ENCODE results near the gene IGIP.

Gene IGIP

DNA sequence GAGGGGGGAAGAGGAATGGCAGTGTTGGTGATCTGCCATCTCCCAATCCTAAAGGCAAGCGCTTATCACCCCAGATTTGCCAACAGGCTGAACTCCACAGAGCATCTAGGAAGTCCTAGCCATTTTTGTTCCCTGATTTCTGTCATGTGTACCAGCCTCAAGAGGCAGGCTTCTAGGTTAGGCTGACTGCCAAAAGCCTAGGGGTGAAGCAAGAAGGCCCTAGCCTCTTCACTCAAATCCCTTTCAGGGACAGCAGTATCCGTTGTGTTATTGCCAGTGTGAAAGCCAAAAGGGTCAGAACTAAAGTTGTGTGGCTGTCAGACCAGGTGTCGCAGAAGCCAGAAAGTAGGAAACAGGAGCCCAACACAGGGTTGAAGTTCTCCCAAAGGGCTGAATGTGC is 14.7 kb downstream of the IGIP start:
- in situ Hi-C loops (cut with MboI; ENCODE audit: low sequenced_read_pairs), result no loop called here

GRCh38 chr5:140141241-140141640 is 15.5 kb downstream of the IGIP start:
- in situ Hi-C loops (cut with MboI; ENCODE audit: low sequenced_read_pairs), result no loop called here

DNA sequence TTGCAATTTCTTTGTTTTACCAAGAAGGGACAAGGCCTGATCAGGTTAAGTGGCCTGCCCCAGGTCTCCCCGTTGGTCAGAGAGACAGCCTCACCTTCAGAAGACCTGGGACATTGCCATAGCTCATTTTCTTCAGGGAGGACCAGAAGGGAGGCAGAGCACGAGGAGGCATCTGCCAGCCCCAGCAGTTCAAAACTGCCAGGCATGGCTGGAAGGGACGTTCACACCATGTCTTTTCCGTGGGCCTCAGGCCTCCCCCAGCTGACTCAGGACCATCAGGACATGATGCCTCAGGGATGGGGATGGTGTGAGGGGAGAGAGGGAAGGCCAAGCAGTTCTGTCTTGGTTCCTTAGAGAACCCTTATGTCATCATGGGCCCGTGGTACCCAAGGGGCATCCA is 16.5 kb downstream of the IGIP start:
- in situ Hi-C loops (cut with MboI; ENCODE audit: low sequenced_read_pairs), result no loop called here

- in situ Hi-C loops (cut with MboI; ENCODE audit: low sequenced_read_pairs), result no loop called here
These were observed 17.1 kb downstream of the IGIP start for GRCh38 chr5:140142856-140143255.

- in situ Hi-C loops (cut with MboI; ENCODE audit: low sequenced_read_pairs), result no loop called here
These were observed 18.0 kb downstream of the IGIP start for GRCh38 chr5:140143521-140144258.

DNA sequence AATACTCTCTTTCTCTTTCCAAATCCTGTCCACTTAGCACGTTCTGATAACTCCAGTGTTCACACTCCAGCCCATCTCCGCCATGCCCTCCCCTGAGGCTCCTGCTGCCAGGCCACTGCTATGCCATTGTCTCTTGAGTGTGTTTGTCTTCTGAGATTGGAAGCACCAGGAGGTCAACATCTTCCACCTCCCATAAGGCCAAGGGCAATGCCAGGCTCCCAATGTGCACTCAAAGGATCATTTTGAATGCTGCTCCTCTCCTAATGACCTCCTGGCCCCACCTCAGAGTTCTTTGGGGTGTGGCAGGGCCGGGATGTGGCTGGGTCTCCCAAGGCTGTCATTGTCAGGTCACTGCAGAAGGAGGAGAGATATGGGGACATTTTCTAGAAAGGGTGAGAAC is 19.5 kb downstream of the IGIP start:
- in situ Hi-C loops (cut with MboI; ENCODE audit: low sequenced_read_pairs), result no loop called here

DNA sequence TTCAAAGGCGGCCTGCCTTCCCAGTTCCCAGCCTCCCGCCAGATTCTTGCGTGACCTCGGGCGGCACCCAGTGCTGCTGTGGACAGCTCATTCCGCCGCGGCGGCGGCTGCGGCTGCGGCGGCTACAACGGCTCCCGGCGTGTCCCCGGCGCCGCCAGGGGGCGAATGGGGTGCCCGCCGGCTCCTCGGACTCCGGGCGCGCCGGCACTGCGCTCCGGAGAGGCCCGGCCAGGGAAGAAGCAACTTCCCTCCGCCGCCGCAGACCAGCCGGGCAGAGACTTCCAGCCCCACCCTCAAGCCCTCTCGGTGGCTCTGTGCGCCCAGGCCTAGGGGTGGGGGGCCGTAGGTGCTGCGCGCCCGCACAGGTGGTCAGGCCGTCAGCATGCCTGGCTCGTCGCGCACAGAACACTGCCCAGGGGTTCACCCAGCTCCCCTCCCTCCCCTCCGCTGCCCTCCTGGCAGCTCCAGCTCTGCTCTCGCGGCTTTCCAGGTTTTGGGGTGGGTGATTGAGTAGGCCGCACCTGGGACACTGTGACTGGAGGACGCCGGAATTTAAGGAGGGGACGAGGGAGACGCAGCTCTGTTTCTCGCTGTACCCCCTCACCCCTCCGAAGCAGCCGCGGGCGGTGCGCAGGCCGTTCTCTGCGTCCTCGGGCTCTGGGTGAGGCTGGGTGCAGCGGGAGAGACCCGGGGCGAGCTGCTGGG is 20.2 kb downstream of the IGIP start:
- in situ Hi-C loops (cut with MboI; ENCODE audit: low sequenced_read_pairs), result no loop called here

GRCh38 chr5:140146523-140146842 is 20.7 kb downstream of the IGIP start:
- in situ Hi-C loops (cut with MboI; ENCODE audit: low sequenced_read_pairs), result no loop called here

GRCh38 chr5:140147460-140147859 is 21.7 kb downstream of the IGIP start:
- in situ Hi-C loops (cut with MboI; ENCODE audit: low sequenced_read_pairs), result no loop called here

DNA sequence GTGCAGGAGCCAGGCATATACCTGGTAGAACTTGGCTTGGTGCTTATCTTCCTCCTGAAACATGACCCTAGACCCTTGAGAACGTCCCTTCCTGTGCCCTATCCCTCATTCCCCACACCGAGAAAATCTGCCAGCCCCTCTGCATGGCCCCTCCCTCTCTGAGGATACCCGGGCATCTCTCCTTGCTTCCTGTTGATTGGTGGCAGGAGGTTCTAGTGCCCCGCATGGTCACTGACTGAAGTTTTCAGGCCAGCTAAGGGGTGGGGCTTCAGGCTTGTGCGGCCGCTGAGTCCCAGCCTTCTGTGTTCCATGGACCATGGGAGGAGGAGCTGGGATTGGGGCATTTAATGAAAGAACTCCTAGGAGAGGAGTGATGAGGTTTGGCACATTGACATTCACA is 22.8 kb downstream of the IGIP start:
- in situ Hi-C loops (cut with MboI; ENCODE audit: low sequenced_read_pairs), result no loop called here

- in situ Hi-C loops (cut with MboI; ENCODE audit: low sequenced_read_pairs), result loop anchor here (25.0 kb wide), 2 partner anchors 88 to 363 kb away; partner anchors contain the start of gene PSD2
These were observed 24.5 kb downstream of the IGIP start for GRCh38 chr5:140150201-140150600.

DNA sequence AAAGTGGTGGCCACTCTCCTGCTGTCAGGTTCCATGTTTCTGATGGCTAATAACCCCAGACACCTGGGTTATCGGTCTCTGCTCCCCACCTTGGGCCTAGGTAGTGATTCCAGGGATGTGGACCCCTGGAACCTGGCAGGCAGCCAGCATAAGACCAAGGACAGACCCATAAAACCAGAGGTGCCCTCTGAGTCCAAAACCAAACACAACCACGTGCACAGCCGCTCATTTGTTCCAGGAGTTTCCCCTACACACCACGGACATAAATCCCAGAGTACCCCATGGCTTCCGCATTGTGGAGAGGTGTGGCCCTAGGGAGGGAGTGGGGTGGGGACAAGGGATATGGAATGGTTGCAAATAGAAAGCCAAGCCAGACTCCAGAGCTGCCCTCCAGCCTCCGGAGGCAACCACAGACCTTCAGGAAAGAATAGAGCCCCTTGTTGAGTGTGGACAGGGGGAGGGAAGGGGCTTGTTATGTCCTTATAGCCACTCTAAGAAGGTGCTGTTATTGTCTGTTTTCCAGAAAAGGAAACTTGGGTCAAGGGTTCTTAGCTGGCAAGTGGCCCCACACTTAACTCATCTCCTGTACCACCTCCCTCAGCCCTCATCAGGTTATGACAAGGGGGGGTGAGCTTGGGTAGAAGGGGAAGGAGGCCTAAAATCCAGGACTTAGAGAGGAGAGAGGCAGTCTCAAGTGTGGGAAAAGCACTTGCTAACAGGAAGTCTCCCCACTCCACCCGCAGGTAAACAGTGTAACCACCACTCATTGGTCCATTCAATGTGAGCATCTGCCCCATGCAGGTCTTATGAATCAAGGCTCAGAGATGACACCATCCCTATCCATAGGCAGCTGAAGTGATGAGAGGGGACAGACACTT is 25.6 kb downstream of the IGIP start:
- in situ Hi-C loops (cut with MboI; ENCODE audit: low sequenced_read_pairs), result loop anchor here (25.0 kb wide), 2 partner anchors 89 to 364 kb away; partner anchors contain the start of gene PSD2

DNA sequence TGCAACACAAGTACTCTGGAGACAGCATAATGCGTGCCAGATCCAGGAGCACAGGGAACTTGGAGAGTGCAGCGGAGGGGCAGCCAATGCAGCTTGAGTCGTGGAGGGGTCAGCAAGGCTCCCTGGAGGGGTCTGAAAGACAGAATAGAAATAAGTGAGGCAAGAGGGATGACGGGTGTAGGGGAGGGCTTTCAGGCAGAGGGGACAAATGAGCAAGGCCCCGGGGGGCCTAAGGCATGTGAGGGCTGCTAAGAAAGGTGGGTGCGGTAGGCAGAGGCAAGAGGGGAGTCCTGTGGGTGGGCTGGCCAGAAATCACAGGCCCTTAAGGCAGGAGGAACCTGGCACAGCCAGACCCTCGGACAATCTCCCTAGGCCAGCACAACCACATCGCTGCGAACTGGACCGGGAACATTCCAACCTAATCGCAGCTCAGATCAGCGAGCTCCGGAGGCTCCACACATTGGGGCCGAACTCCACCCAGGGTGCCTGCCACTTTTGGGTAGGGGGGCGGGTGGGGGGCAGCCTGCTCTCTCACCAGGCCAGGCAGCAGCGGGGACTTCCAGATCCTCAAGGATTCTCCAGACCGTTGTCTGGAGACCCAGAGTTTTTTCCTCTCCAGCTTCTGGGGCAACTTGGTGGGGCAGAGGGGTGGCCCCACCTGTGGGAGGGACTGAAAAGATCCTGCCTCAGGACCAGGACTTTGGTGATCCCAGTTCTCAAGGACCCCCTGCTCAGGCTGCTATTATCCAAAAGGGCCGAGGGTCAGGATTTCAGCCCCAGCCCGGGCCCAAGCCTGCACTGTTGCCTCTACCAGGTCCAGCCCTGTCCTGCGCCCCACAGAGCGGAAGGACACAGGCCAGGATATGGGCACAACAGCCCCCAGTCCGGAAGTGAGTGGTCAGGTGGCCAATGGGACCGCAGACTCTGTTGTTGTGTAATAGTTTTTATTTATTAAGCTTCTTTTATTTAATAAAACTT is 26.6 kb downstream of the IGIP start:
- in situ Hi-C loops (cut with MboI; ENCODE audit: low sequenced_read_pairs), result loop anchor here (25.0 kb wide), 2 partner anchors 90 to 365 kb away; partner anchors contain the start of gene PSD2

GRCh38 chr5:140153255-140153654 is 27.5 kb downstream of the IGIP start:
- in situ Hi-C loops (cut with MboI; ENCODE audit: low sequenced_read_pairs), result loop anchor here (25.0 kb wide), 2 partner anchors 91 to 366 kb away; partner anchors contain the start of gene PSD2

DNA sequence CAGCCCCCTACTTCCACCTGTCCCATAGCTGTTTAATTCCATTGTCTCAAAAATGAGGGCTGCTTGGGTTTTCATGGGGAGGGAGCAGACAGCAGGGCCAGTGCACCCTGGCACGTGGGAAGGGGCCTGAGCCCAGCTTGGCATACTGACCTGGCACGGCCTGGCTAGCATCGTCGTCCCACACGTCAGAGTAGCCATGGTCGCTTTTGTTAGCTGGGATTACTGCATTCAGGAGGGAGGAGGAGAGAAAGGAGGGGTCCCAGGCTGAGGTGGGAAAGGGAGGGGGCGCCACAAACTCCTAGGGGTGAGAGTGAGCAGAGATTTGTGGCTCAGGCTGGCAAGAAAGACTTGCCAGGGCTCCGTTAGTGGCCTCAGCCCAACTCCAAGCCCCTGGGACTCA is 28.2 kb downstream of the IGIP start:
- in situ Hi-C loops (cut with MboI; ENCODE audit: low sequenced_read_pairs), result loop anchor here (25.0 kb wide), 2 partner anchors 92 to 367 kb away; partner anchors contain the start of gene PSD2

DNA sequence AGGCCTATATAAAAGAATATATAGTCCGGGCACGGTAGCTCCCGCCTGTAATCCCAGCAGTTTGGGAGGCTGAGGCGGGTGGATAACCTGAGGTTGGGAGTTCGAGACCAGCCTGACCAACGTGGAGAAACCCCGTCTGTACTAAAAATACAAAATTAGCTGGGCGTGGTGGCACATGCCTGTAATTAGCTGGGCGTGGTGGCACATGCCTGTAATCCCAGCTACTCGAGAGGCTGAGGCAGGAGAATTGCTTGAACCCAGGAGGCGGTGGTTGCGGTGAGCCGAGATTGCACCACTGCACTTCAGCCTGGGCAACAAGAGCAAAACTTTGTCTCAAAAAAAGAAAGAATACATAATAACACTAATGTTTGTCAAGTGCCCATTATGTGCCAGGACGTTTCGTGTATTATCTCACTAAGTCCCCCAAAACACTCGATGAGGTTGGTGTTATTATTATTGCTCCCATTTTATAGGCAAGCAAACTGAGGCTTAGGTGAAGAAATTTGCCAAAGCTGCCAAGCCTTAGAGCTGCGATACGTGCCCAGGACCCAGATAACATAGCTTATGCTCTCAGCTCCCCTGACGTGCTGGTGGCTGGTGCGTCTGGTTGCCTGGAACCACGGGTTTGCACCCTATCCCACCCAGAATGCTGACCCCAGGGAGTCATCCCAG is 29.1 kb downstream of the IGIP start:
- in situ Hi-C loops (cut with MboI; ENCODE audit: low sequenced_read_pairs), result loop anchor here (25.0 kb wide), 2 partner anchors 93 to 368 kb away; partner anchors contain the start of gene PSD2

GRCh38 chr5:140157032-140157781 is 31.5 kb downstream of the IGIP start:
- in situ Hi-C loops (cut with MboI; ENCODE audit: low sequenced_read_pairs), result loop anchor here (25.0 kb wide), 2 partner anchors 95 to 370 kb away; partner anchors contain the start of gene PSD2
